OCI-LY7 (cell line): Measurements from ENCODE around the gene ZFHX3. TPM values are rescaled to one million over a fixed set of nuclear protein-coding genes. Genes with fewer than 3 reads are reported as not detected.

ENCODE experiments used
- BruUV-seq: library from RNA; stranded (reverse); fragments of 400-500 nt; replicated peaks from 2 replicates; lab custom pipeline; 2021; lab: Mats Ljungman, UMichigan
- CTCF ChIA-PET: fragments of 300-600 bp; sonication (Branson Sonifier 250); formaldehyde crosslinking; loops from one replicate; lab custom pipeline; 2022; ENCODE audit warnings: antibody characterized with exemption; ENCODE audit not compliant: unreplicated experiment; lab: Charles Lee
- POLR2A ChIA-PET: fragments of 300-600 bp; sonication (Branson Sonifier 250); formaldehyde crosslinking; loops from one replicate; lab custom pipeline; 2022; ENCODE audit warnings: antibody characterized with exemption; lab: Charles Lee
- DNase-seq: peaks from one replicate; pipeline ENCODE4 v3.0.0-alpha.2; 2015; ENCODE audit warnings: low spot score
- H2AFZ ChIP-seq: fragments of 200-600 bp; sonication (generic), shearing (Covaris generic); 2 replicates; pipeline ENCODE4 v1.6.1; 2014; ENCODE audit warnings: mild to moderate bottlenecking, antibody characterized with exemption, low read length, moderate library complexity
- H3K27ac ChIP-seq: fragments of 200-600 bp; sonication (generic); 2 replicates; pipeline ENCODE4 v1.5.1; 2014; ENCODE audit warnings: mixed run types, low read depth, mild to moderate bottlenecking, moderate library complexity, low read length, inconsistent platforms; ENCODE audit not compliant: poor library complexity, severe bottlenecking
- H3K36me3 ChIP-seq: fragments of 200-600 bp; sonication (generic); 2 replicates; pipeline ENCODE4 v1.6.1; 2014; ENCODE audit warnings: mild to moderate bottlenecking, antibody characterized with exemption, low read length, moderate library complexity, mixed read lengths; ENCODE audit not compliant: insufficient read depth
- H3K4me1 ChIP-seq: fragments of 200-600 bp; sonication (generic); 2 replicates; pipeline ENCODE4 v1.5.1; 2014; ENCODE audit warnings: mild to moderate bottlenecking, low read length; ENCODE audit not compliant: insufficient read depth, poor library complexity, severe bottlenecking
- H3K4me2 ChIP-seq: fragments of 200-600 bp; sonication (generic); 2 replicates; pipeline ENCODE4 v1.6.1; 2014; ENCODE audit warnings: mild to moderate bottlenecking, low read length
- H3K4me3 ChIP-seq: fragments of 200-600 bp; sonication (generic); 2 replicates; pipeline ENCODE4 v1.5.1; 2014; ENCODE audit warnings: mild to moderate bottlenecking, low read depth, low read length; ENCODE audit not compliant: poor library complexity, severe bottlenecking
- H3K79me2 ChIP-seq: fragments of 200-600 bp; sonication (generic); 2 replicates; pipeline ENCODE4 v1.6.1; 2016; ENCODE audit warnings: low read depth, mild to moderate bottlenecking, low read length, moderate library complexity, mixed read lengths; ENCODE audit not compliant: insufficient read depth
- H3K9me2 ChIP-seq: fragments of 200-600 bp; sonication (generic); 2 replicates; pipeline ENCODE4 v1.6.1; 2016; ENCODE audit warnings: mild to moderate bottlenecking, low read length, mixed read lengths; ENCODE audit not compliant: insufficient read depth
- H3K9me3 ChIP-seq: fragments of 200-600 bp; sonication (generic); 2 replicates; pipeline ENCODE4 v1.6.1; 2014; ENCODE audit warnings: mild to moderate bottlenecking, mixed run types, low read length, mixed read lengths
- H4K20me1 ChIP-seq: fragments of 200-600 bp; sonication (generic); 2 replicates; pipeline ENCODE4 v1.6.1; 2014; ENCODE audit warnings: mild to moderate bottlenecking, antibody characterized with exemption, low read length, moderate library complexity, mixed read lengths; ENCODE audit not compliant: insufficient read depth
- CTCF ChIP-seq: fragments of 200-600 bp; sonication (generic); conservative IDR thresholded peaks from 2 replicates; pipeline ENCODE4 v1.5.1; 2014; ENCODE audit warnings: mild to moderate bottlenecking, antibody characterized with exemption, low read length, moderate library complexity, mixed read lengths
- EZH2phosphoT487 ChIP-seq: fragments of 200-600 bp; sonication (generic); IDR thresholded peaks from 2 replicates; pipeline ENCODE4 v1.6.1; 2018; ENCODE audit warnings: low read depth, borderline replicate concordance, mild to moderate bottlenecking, mixed run types, antibody characterized with exemption, low read length, moderate library complexity, mixed read lengths
- intact Hi-C: fragments of 100-400 bp; cut with micrococcal nuclease; formaldehyde crosslinking; loops from one replicate; pipeline ENCODE4 v1.10.0; 2022; ENCODE audit not compliant: unreplicated experiment
- total RNA-seq, 2 experiments: library from RNA; depleted of rRNA in 1 of 2; stranded (reverse); fragments of >200 nt in 1 of 2; shearing (Covaris generic) in 1 of 2; gene quantifications; 2 replicates each; pipeline ENCODE4 v1.2.3, GENCODE V29; 2014 to 2022

The ZFHX3 gene
- total RNA-seq, 2 experiments from 2014 or later: 1.3 to 6.2 TPM

GRCh38 chr16:73022534-73022933 lies 25.4 kb downstream of the ZFHX3 start:
- CTCF ChIA-PET: no interaction called here
- H4K20me1 ChIP-seq: no peaks in the 10 kb centered on the region
- POLR2A ChIA-PET: no interaction called here

GRCh38 chr16:73021866-73022495 lies 25.9 kb downstream of the ZFHX3 start:
- Histone ChIP-seq H3K4me2 (no peak overlapping the region), H3K36me3 (no peaks in the 10 kb centered on the region), H2AFZ (no peak overlapping the region), H3K4me1 (no peaks in the 10 kb centered on the region), H3K79me2 (no peaks in the 10 kb centered on the region), H3K4me3 (no peak overlapping the region), H3K27ac (no peak overlapping the region), H4K20me1 (no peaks in the 10 kb centered on the region), H3K9me2 (no peaks in the 10 kb centered on the region), H3K9me3 (no peaks in the 10 kb centered on the region)
- BruUV-seq: no TSS peak
- TF ChIP-seq EZH2phosphoT487: no peak
- TF ChIP-seq CTCF: no peak
- ChIA-PET POLR2A (interaction anchor here (0.7 kb wide), 1 partner anchor 163 kb away, joined by 4 read pairs; no protein-coding TSS in a partner anchor), CTCF (no interaction called here)
- DNase-seq: no peak
- intact Hi-C loops: no loop called here

More at GRCh38 chr16:73022534-73022933, 25.4 kb downstream of the ZFHX3 start:
- H2AFZ ChIP-seq: no peak overlapping the region
- no peak overlapping the region for H3K4me2 ChIP-seq
- no peaks in the 10 kb centered on the region for H3K9me3 ChIP-seq
- TF ChIP-seq EZH2phosphoT487: no peak
- TF ChIP-seq CTCF: no peak
- no peaks in the 10 kb centered on the region for H3K9me2 ChIP-seq
- no peaks in the 10 kb centered on the region for H3K4me1 ChIP-seq
- no peak overlapping the region for H3K27ac ChIP-seq
- DNase-seq: no peak
- intact Hi-C loops: no loop called here
- H3K4me3 ChIP-seq: no peak overlapping the region
- no peaks in the 10 kb centered on the region for H3K79me2 ChIP-seq
- no TSS peak for BruUV-seq
- H3K36me3 ChIP-seq: no peaks in the 10 kb centered on the region

- H4K20me1 ChIP-seq: no peaks in the 10 kb centered on the region
- H3K36me3 ChIP-seq: no peaks in the 10 kb centered on the region
- H3K27ac ChIP-seq: no peak overlapping the region
- no peaks in the 10 kb centered on the region for H3K9me3 ChIP-seq
- intact Hi-C loops: no loop called here
- ChIA-PET CTCF (no interaction called here), POLR2A (no interaction called here)
- BruUV-seq: no TSS peak
- no peaks in the 10 kb centered on the region for H3K9me2 ChIP-seq
- no peak for DNase-seq
- H3K79me2 ChIP-seq: no peaks in the 10 kb centered on the region
- H3K4me2 ChIP-seq: no peak overlapping the region
- no peaks in the 10 kb centered on the region for H3K4me1 ChIP-seq
- no peak for TF ChIP-seq EZH2phosphoT487
- TF ChIP-seq CTCF: no peak
- no peak overlapping the region for H2AFZ ChIP-seq
- H3K4me3 ChIP-seq: no peak overlapping the region
Observed at GRCh38 chr16:73020409-73020884, 27.5 kb downstream of the ZFHX3 start.
